Mesodermal cell (in vitro differentiated cells): ENCODE data around the gene ARHGAP45.

Experiments used
- H3K27ac ChIP-seq: 2 replicates; pipeline ENCODE4 v1.7.0; 2013; ENCODE audit warnings: mild to moderate bottlenecking, low read depth, low read length, moderate library complexity; ENCODE audit not compliant: severe bottlenecking
- H3K36me3 ChIP-seq: 2 replicates; pipeline ENCODE4 v1.7.1; 2013; ENCODE audit warnings: mild to moderate bottlenecking, low read length, moderate library complexity; ENCODE audit not compliant: control insufficient read depth, insufficient read depth
- H3K4me1 ChIP-seq: one replicate; pipeline ENCODE4 v1.7.1; 2013; ENCODE audit warnings: mild to moderate bottlenecking, low read length; ENCODE audit not compliant: insufficient read depth, control insufficient read depth, poor library complexity, severe bottlenecking
- H3K4me3 ChIP-seq: 2 replicates; pipeline ENCODE4 v1.7.0; 2013; ENCODE audit warnings: low read length, control low read depth, mild to moderate bottlenecking; ENCODE audit not compliant: insufficient read depth, poor library complexity, severe bottlenecking; ENCODE audit errors: extremely low read depth
- H3K9me3 ChIP-seq: 2 replicates; pipeline ENCODE4 v1.7.1; 2013; ENCODE audit warnings: mild to moderate bottlenecking, low read length, moderate library complexity; ENCODE audit not compliant: control insufficient read depth
- WGBS, 2 experiments: methylation state at CpG; one replicate each; pipeline ENCODE4 v1.1.5; 2013; ENCODE audit warnings: missing lambda C conversion rate in 2 of 2; ENCODE audit not compliant: insufficient coverage in 2 of 2; 5-methylcytosine and 5-hydroxymethylcytosine counted together

The ARHGAP45 gene

GRCh38 chr19:1118999-1119398 lies 52.0 kb downstream of the ARHGAP45 start:
- no peak overlapping the region for H3K27ac ChIP-seq
- WGBS, 2 experiments: 94% methylated on average over 34 of the region's 34 CpGs
- H3K4me3 ChIP-seq: no peak overlapping the region
- H3K4me1 ChIP-seq: peaks cover 4% of the 10 kb centered on the region
- no peaks in the 10 kb centered on the region for H3K9me3 ChIP-seq
- peaks cover 80% of the 10 kb centered on the region for H3K36me3 ChIP-seq

- Histone ChIP-seq H3K4me3 (no peak overlapping the region), H3K27ac (no peak overlapping the region), H3K9me3 (no peaks in the 10 kb centered on the region), H3K4me1 (peaks cover 3% of the 10 kb centered on the region), H3K36me3 (peaks cover 81% of the 10 kb centered on the region)
- WGBS, 2 experiments: 95 to 96% methylated on average over 46 to 47 of the region's 50 CpGs
Observed at GRCh38 chr19:1119475-1120217, 52.7 kb downstream of the ARHGAP45 start.

GRCh38 chr19:1121395-1121794 lies 54.4 kb downstream of the ARHGAP45 start:
- WGBS, 2 experiments: 90 to 91% methylated on average over 7 to 9 of the region's 10 CpGs
- Histone ChIP-seq H3K27ac (no peak overlapping the region), H3K36me3 (peaks cover 96% of the 10 kb centered on the region), H3K9me3 (no peaks in the 10 kb centered on the region), H3K4me3 (no peak overlapping the region), H3K4me1 (peaks cover 3% of the 10 kb centered on the region)

- Histone ChIP-seq H3K4me3 (no peak overlapping the region), H3K27ac (no peak overlapping the region), H3K9me3 (no peaks in the 10 kb centered on the region), H3K4me1 (peaks cover 3% of the 10 kb centered on the region), H3K36me3 (peaks cover 96% of the 10 kb centered on the region)
- 97 to 98% methylated on average over 39 to 47 of the region's 63 CpGs for WGBS, 2 experiments
Observed at GRCh38 chr19:1122021-1122971, 55.3 kb downstream of the ARHGAP45 start.

- Histone ChIP-seq H3K4me3 (no peak overlapping the region), H3K9me3 (no peaks in the 10 kb centered on the region), H3K27ac (no peak overlapping the region), H3K36me3 (peaks cover 96% of the 10 kb centered on the region), H3K4me1 (peaks cover 3% of the 10 kb centered on the region)
- 44 to 57% methylated on average over 11 to 16 of the region's 21 CpGs for WGBS, 2 experiments
Observed at GRCh38 chr19:1122972-1123363, 56.0 kb downstream of the ARHGAP45 start.

GRCh38 chr19:1123381-1123780 lies 56.4 kb downstream of the ARHGAP45 start:
- no peak overlapping the region for H3K4me3 ChIP-seq
- 85 to 93% methylated on average over 19 to 20 of the region's 20 CpGs for WGBS, 2 experiments
- no peak overlapping the region for H3K27ac ChIP-seq
- no peaks in the 10 kb centered on the region for H3K9me3 ChIP-seq
- H3K36me3 ChIP-seq: peaks cover 96% of the 10 kb centered on the region
- peaks cover 3% of the 10 kb centered on the region for H3K4me1 ChIP-seq

- H3K4me3 ChIP-seq: no peak overlapping the region
Observed at GRCh38 chr19:1123885-1124677, 57.1 kb downstream of the ARHGAP45 start.

GRCh38 chr19:1125601-1126467 lies 58.9 kb downstream of the ARHGAP45 start:
- no peak overlapping the region for H3K27ac ChIP-seq
- H3K4me3 ChIP-seq: no peak overlapping the region
- peaks cover 88% of the 10 kb centered on the region for H3K36me3 ChIP-seq
- 93 to 97% methylated on average over 24 to 27 of the region's 33 CpGs for WGBS, 2 experiments
- H3K4me1 ChIP-seq: peaks cover 3% of the 10 kb centered on the region
- H3K9me3 ChIP-seq: no peaks in the 10 kb centered on the region

More at GRCh38 chr19:1123885-1124677, 57.1 kb downstream of the ARHGAP45 start:
- Histone ChIP-seq H3K27ac (no peak overlapping the region), H3K4me1 (peaks cover 3% of the 10 kb centered on the region), H3K36me3 (peaks cover 94% of the 10 kb centered on the region), H3K9me3 (no peaks in the 10 kb centered on the region)
- WGBS, 2 experiments: 95% methylated on average over 18 to 23 of the region's 23 CpGs

GRCh38 chr19:1126984-1127760 lies 60.2 kb downstream of the ARHGAP45 start:
- no peak overlapping the region for H3K27ac ChIP-seq

More at GRCh38 chr19:1126984-1127760, 60.2 kb downstream of the ARHGAP45 start:
- Histone ChIP-seq H3K9me3 (no peaks in the 10 kb centered on the region), H3K36me3 (peaks cover 74% of the 10 kb centered on the region), H3K4me3 (no peak overlapping the region), H3K4me1 (peaks cover 6% of the 10 kb centered on the region)
- 98% methylated on average over 25 to 32 of the region's 33 CpGs for WGBS, 2 experiments
